Sigmoid colon (tissue), 7 donors: Measurements from ENCODE around the gene MGAT3. TPM values are rescaled to one million over a fixed set of nuclear protein-coding genes. Genes with fewer than 3 reads are reported as not detected.

Experiments used
- DNase-seq: peaks from one replicate; pipeline ENCODE4 v3.0.0-alpha.2; 2019
- H3K27ac ChIP-seq, 4 donors: fragments of 200-600 bp; sonication (generic); one replicate each; pipeline ENCODE4 v1.5.1; 2016 to 2019; ENCODE audit warnings: mild to moderate bottlenecking in 1 of 4
- H3K27me3 ChIP-seq, 3 donors: fragments of 200-600 bp; sonication (generic); one replicate each; pipeline ENCODE4 v1.5.1; 2019; ENCODE audit warnings: mild to moderate bottlenecking in 1 of 3
- H3K36me3 ChIP-seq, 4 donors: fragments of 200-600 bp; sonication (generic); one replicate each; pipeline ENCODE4 v1.5.1; 2016 to 2019
- H3K4me1 ChIP-seq, 4 donors: fragments of 200-600 bp; sonication (generic); one replicate each; pipeline ENCODE4 v1.5.1; 2017 to 2019
- H3K4me3 ChIP-seq, 4 donors: fragments of 200-600 bp; sonication (generic); one replicate each; pipeline ENCODE4 v1.5.1; 2017 to 2019; ENCODE audit warnings: mild to moderate bottlenecking in 2 of 4, moderate library complexity in 1 of 4
- H3K9me3 ChIP-seq, 4 donors: fragments of 200-600 bp in 3 of 4; sonication (generic) in 3 of 4; one replicate each; pipeline versions ENCODE4 v1.5.1 to v1.6.1; 2013 to 2019
- EP300 ChIP-seq, 4 donors: sonication (generic); formaldehyde crosslinking; IDR thresholded peaks; one replicate each; pipeline ENCODE4 v1.6.1; 2017; ENCODE audit warnings: antibody characterized with exemption in 4 of 4
- POLR2A ChIP-seq, 2 donors: fragments of 450-650 bp; IDR thresholded peaks; one replicate each; pipeline ENCODE4 v1.6.1; 2016; ENCODE audit warnings: antibody characterized with exemption in 2 of 2, mild to moderate bottlenecking in 2 of 2, moderate library complexity in 2 of 2
- POLR2AphosphoS5 ChIP-seq, 4 donors: sonication (generic); formaldehyde crosslinking; IDR thresholded peaks; one replicate each; pipeline ENCODE4 v1.6.1; 2017; ENCODE audit warnings: antibody characterized with exemption in 4 of 4
- WGBS, 2 donors: extraction: QIAGEN DNeasy Blood & Tissue Kit; methylation state at CpG; one replicate each; pipeline ENCODE4 v1.1.7; 2013; 5-methylcytosine and 5-hydroxymethylcytosine counted together
- intact Hi-C: fragments of 100-400 bp; cut with DNase I; formaldehyde crosslinking; loops from one replicate; pipeline ENCODE4 v1.15.1; 2023
- polyA plus RNA-seq, 3 donors: library from polyadenylated mRNA; stranded (reverse); fragments of 200-250 nt; gene quantifications; one replicate each; pipeline ENCODE4 v1.2.3, GENCODE V29; 2013
- total RNA-seq, 4 donors: library from RNA; depleted of rRNA; stranded (reverse); fragments of >200 nt; gene quantifications; one replicate each; pipeline ENCODE4 v1.1.0, GENCODE V29; 2016
- TF ChIP-seq, protein P1 (sequence below), 4 experiments: fragments of 450-650 bp in 3 of 4; fragments of 200-600 bp in 1 of 4; IDR thresholded peaks; one replicate each; pipeline ENCODE4 v1.5.1; 2016 to 2019; ENCODE audit warnings: antibody characterized with exemption in 4 of 4, mild to moderate bottlenecking in 3 of 4, moderate library complexity in 2 of 4
- donor health status: healthy with polysubstance abuse.
- donor health status: Bipolar disorder and iron deficiency.
- donor health status: healthy.

The MGAT3 gene
- total and polyA plus RNA-seq, 7 donors, result 0.60 to 8.1 (median 1.1) TPM

DNA sequence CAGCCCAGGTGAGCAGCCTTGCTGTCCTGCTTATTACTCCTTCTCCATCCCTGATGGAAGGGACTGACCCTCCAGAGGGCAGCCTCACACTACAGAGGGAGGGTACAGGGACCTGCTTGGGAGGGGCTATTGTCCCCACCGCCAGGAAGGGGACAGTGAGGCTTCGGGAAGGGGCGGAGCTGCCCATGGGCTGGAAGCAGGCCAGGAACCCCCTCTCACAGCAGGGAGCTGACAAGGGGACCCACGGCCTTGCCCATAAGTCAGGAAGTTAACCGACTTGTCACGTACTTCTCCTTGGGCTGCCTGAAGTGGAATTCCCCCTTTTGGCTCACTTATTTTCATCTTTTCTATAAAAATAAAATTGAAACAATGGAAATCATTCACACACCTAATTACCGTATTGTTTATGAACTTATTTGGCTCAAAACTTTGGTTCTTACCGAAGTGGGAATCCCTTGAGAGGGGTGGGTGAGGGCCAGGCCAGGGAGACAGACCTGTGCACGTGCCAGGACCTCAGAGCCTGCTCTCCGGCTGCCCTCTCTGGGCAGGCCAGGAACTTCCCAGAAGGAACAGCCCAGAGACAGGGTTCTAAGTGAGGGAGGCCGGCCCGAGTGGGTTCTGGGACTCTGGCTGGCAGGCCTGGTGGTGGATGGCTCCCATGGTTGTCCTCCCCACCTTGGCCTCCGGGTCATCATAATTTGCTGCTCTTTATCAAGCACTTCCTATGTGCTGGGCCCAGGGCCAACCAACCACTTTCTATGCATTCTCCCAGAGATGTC, 5.8 kb downstream of the MGAT3 start:
- H3K36me3 ChIP-seq, result no peaks in the 10 kb centered on the region
- 60 to 75% methylated on average over 13 of the region's 13 CpGs for WGBS, 2 donors
- intact Hi-C loops, result no loop called here
- TF ChIP-seq POLR2AphosphoS5 (IDR thresholded peaks at IDR 0.05), result peak in 1 of 4 donors; percentile 33
- TF ChIP-seq, protein P1, sequence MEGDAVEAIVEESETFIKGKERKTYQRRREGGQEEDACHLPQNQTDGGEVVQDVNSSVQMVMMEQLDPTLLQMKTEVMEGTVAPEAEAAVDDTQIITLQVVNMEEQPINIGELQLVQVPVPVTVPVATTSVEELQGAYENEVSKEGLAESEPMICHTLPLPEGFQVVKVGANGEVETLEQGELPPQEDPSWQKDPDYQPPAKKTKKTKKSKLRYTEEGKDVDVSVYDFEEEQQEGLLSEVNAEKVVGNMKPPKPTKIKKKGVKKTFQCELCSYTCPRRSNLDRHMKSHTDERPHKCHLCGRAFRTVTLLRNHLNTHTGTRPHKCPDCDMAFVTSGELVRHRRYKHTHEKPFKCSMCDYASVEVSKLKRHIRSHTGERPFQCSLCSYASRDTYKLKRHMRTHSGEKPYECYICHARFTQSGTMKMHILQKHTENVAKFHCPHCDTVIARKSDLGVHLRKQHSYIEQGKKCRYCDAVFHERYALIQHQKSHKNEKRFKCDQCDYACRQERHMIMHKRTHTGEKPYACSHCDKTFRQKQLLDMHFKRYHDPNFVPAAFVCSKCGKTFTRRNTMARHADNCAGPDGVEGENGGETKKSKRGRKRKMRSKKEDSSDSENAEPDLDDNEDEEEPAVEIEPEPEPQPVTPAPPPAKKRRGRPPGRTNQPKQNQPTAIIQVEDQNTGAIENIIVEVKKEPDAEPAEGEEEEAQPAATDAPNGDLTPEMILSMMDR (IDR thresholded peaks at IDR 0.05), result no peak
- peaks cover 0 to 9% (median 6%) of the 10 kb centered on the region in 4 donors for H3K4me1 ChIP-seq
- H3K9me3 ChIP-seq, result no peaks in the 10 kb centered on the region
- H3K27ac ChIP-seq, result peak overlapping the region in 3 of 4 donors; percentile 14 to 63 (median 30)
- peaks cover 11 to 18% (median 12%) of the 10 kb centered on the region in 3 donors for H3K27me3 ChIP-seq
- H3K4me3 ChIP-seq, result no peak overlapping the region
- DNase-seq, result no peak

- H3K36me3 ChIP-seq, result no peaks in the 10 kb centered on the region
- no peak overlapping the region for H3K4me3 ChIP-seq
- peaks cover 0 to 3% (median under 1%) of the 10 kb centered on the region in 4 donors for H3K4me1 ChIP-seq
- peak overlapping the region in 3 of 4 donors; percentile 14 to 63 (median 30) for H3K27ac ChIP-seq
- no peak for DNase-seq
- TF ChIP-seq POLR2A (IDR thresholded peaks at IDR 0.05), result no peak
- TF ChIP-seq, protein P1 (IDR thresholded peaks at IDR 0.05), result no peak
- TF ChIP-seq EP300 (IDR thresholded peaks at IDR 0.05), result no peak
- no peak for TF ChIP-seq POLR2AphosphoS5 (IDR thresholded peaks at IDR 0.05)
- intact Hi-C loops, result no loop called here
- no peaks in the 10 kb centered on the region for H3K9me3 ChIP-seq
- 92 to 93% methylated on average over 6 of the region's 6 CpGs for WGBS, 2 donors
- peaks cover 5 to 12% (median 6%) of the 10 kb centered on the region in 3 donors for H3K27me3 ChIP-seq
These were observed 6.5 kb downstream of the MGAT3 start for GRCh38 chr22:39463277-39463676.

DNA sequence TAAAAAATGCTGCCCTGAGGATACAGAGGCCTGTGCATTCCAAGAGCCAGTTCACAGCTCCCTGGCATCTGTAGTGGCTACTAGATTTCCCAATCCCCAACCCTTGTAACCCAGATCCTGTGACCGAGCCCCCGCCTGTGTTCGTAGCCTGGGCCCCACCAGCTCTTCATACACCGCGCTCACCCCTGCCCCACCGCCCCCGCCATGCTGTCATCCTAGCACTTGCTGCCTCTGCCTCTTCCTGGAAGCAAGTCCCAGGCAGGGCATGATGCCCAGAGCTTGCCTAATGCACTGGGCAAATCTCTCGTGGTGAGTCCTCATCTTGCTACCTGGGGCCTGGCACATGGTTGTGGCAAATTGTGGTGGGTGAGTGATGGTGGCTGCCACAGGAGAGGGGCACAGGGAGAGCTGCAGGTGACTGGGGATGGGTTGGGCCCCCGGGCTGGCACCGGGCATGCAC, 7.1 kb downstream of the MGAT3 start:
- no peak for DNase-seq
- Histone ChIP-seq H3K27me3 (peaks cover 0 to 5% (median 0%) of the 10 kb centered on the region in 3 donors), H3K27ac (peak overlapping the region in 1 of 4 donors; percentile 20), H3K4me3 (no peak overlapping the region), H3K36me3 (no peaks in the 10 kb centered on the region), H3K4me1 (no peaks in the 10 kb centered on the region), H3K9me3 (no peaks in the 10 kb centered on the region)
- intact Hi-C loops, result no loop called here
- 78 to 80% methylated on average over 10 of the region's 10 CpGs for WGBS, 2 donors
- no peak for TF ChIP-seq POLR2AphosphoS5 (IDR thresholded peaks at IDR 0.05)

DNA sequence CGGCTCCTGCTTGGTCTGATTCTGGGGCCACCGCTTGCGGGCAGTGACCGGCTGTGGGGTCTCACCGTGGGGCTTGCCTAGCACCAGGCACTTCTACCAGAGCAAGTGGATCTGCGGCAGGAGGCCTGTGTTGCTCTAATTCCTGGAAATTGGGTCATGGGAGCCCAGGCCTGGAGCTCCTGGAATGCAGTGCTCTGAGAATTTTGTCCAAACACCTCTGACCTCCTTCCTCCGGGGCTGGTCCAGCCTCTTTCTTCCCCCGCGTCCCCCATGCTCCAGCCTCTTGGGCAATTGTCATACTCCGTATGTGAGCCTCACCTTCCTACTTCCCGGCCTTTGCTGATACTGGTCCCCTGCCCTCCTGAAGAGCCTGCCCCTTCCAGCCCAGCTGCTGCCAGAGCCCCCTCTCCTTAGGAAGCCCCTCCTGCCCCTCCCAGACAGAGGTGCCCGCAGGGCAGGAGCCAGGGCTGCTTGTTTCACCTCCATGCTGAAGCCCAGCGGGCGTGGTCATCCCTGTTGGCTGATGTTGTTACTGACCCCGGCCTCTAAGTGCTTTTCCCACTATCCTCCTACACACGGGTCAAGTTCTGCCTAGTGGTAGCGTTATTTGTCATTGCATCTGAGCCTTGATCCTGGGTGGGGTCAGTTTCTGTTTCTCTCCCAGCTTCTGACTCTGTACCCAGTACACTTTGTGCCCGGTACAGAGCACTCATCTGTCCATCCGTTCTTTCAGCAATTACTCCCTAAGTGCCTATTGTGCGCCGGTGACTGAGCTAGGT, 9.6 kb downstream of the MGAT3 start:
- WGBS, 2 donors, result 66 to 79% methylated on average over 21 of the region's 21 CpGs
- no peaks in the 10 kb centered on the region for H3K36me3 ChIP-seq
- H3K4me3 ChIP-seq, result no peak overlapping the region
- H3K27ac ChIP-seq, result peak overlapping the region in 2 of 4 donors; percentile 28 to 51
- TF ChIP-seq POLR2AphosphoS5 (IDR thresholded peaks at IDR 0.05) (no peak), POLR2A (IDR thresholded peaks at IDR 0.05) (no peak), EP300 (IDR thresholded peaks at IDR 0.05) (no peak)
- TF ChIP-seq, protein P1 (IDR thresholded peaks at IDR 0.05), result no peak
- intact Hi-C loops, result no loop called here
- no peaks in the 10 kb centered on the region for H3K9me3 ChIP-seq
- H3K27me3 ChIP-seq, result no peaks in the 10 kb centered on the region
- H3K4me1 ChIP-seq, result no peaks in the 10 kb centered on the region
- no peak for DNase-seq

GRCh38 chr22:39467390-39467895, 10.6 kb downstream of the MGAT3 start:
- intact Hi-C loops, result no loop called here
- Histone ChIP-seq H3K4me3 (no peak overlapping the region), H3K36me3 (no peaks in the 10 kb centered on the region), H3K27ac (no peak overlapping the region), H3K27me3 (no peaks in the 10 kb centered on the region), H3K4me1 (no peaks in the 10 kb centered on the region), H3K9me3 (no peaks in the 10 kb centered on the region)
- DNase-seq, result no peak
- TF ChIP-seq POLR2AphosphoS5 (IDR thresholded peaks at IDR 0.05) (no peak), EP300 (IDR thresholded peaks at IDR 0.05) (no peak), POLR2A (IDR thresholded peaks at IDR 0.05) (no peak)
- 87 to 88% methylated on average over 17 of the region's 17 CpGs for WGBS, 2 donors
